ENCODE results near the gene SLC10A4. TPM values are rescaled to one million over a fixed set of nuclear protein-coding genes. Genes with fewer than 3 reads are reported as not detected.

SLC10A4 gene
- polyA plus RNA-seq, 4 donors = 0.16 to 2.3 TPM; not detected in 2

DNA sequence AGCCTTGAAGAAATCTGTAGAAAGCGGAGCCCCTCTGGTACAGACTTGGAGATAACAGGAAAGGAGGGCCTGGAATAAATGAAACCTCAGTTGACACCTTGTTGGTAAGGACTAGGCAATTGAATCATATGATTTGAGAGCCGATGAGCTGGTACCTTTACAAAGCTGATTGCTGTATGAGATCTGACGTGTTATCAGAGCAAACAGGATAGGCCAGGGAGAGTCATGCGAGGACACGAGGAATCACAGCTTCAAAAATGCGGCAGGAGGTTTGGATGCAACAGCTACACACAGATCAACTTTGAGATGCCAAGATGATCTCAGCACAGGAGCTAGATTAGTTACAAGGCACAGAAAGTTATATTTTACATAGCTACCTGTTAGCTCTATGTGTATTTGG is 7.4 kb upstream of the SLC10A4 start:
- Histone ChIP-seq H3K9me3 (ENCODE audit: control insufficient read depth in 2 of 2, insufficient read depth in 1 of 2, low read depth in 1 of 2, low read length in 1 of 2) (no peaks in the 10 kb centered on the region), H3K27me3 (ENCODE audit: control insufficient read depth in 3 of 3, insufficient read depth in 3 of 3, low read length in 3 of 3) (peaks cover 0 to 6% (median 3%) of the 10 kb centered on the region in 3 donors), H3K4me3 (ENCODE audit: low read depth in 1 of 3, low read length in 3 of 3) (no peak overlapping the region), H3K4me1 (ENCODE audit: control insufficient read depth in 3 of 3, insufficient read depth in 2 of 3, low read depth in 1 of 3, low read length in 2 of 3) (no peaks in the 10 kb centered on the region), H3K27ac (ENCODE audit: low read depth in 1 of 3, low read length in 2 of 3) (no peak overlapping the region), H3K36me3 (ENCODE audit: control insufficient read depth in 3 of 3, insufficient read depth in 2 of 3, low read depth in 1 of 3, low read length in 3 of 3) (no peaks in the 10 kb centered on the region)
- WGBS, 3 donors = 61 to 80% (median 78%) methylated on average over 6 of the region's 6 CpGs
- FAIRE-seq (no peak), DNase-seq (no peak)

DNA sequence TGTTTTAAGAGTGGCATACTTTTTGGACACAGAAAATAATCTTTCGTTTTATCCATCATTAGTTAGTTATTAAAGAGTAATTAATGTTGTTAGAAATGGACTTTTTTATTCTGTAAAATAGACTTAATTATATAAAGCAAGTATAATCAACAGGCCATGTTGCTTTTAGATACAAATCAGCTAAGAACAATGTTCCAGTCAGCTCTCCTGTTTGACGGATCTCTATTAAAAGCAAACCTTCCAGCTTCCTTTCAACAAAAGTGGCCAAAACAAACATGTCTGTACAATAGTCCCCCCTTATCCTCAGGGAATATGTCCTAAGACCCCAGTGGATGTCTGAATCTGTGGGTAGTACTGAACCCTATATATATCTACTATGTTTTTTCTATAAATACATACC is 4.9 kb upstream of the SLC10A4 start:
- DNase-seq = no peak
- no peak for FAIRE-seq
- no peak overlapping the region for H3K4me3 ChIP-seq (ENCODE audit: low read depth in 1 of 3, low read length in 3 of 3)
- WGBS, 3 donors = 75 to 77% (median 76%) methylated on average over 2 of the region's 2 CpGs
- H3K36me3 ChIP-seq (ENCODE audit: control insufficient read depth in 3 of 3, insufficient read depth in 2 of 3, low read depth in 1 of 3, low read length in 3 of 3) = no peaks in the 10 kb centered on the region
- no peak overlapping the region for H3K27ac ChIP-seq (ENCODE audit: low read depth in 1 of 3, low read length in 2 of 3)
- no peaks in the 10 kb centered on the region for H3K4me1 ChIP-seq (ENCODE audit: control insufficient read depth in 3 of 3, insufficient read depth in 2 of 3, low read depth in 1 of 3, low read length in 2 of 3)
- no peaks in the 10 kb centered on the region for H3K9me3 ChIP-seq (ENCODE audit: control insufficient read depth in 2 of 2, insufficient read depth in 1 of 2, low read depth in 1 of 2, low read length in 1 of 2)
- H3K27me3 ChIP-seq (ENCODE audit: control insufficient read depth in 3 of 3, insufficient read depth in 3 of 3, low read length in 3 of 3) = peaks cover under 1 to 29% (median 11%) of the 10 kb centered on the region in 3 donors

DNA sequence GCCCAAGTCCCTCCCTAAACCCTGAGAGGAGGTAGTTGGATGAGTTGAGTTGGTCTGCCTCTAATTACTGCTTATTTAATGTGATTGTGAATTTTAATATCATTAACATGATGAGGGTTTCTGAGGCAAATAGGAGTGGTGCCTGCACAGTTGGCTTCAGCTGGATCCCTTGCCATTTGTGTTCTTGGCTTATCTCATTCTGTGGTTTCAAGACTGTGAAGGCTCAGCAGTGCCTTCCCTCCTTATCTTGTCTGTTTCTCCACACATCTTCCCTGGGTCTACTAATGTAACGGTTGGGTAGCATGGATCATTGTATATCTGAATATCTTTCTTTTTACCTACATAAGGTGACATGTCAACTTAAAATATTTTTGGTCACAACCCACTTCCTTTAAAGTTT is 1.6 kb upstream of the SLC10A4 start:
- Histone ChIP-seq H3K4me3 (ENCODE audit: low read depth in 1 of 3, low read length in 3 of 3) (no peak overlapping the region), H3K27ac (ENCODE audit: low read depth in 1 of 3, low read length in 2 of 3) (no peak overlapping the region), H3K27me3 (ENCODE audit: control insufficient read depth in 3 of 3, insufficient read depth in 3 of 3, low read length in 3 of 3) (peaks cover 7 to 45% (median 28%) of the 10 kb centered on the region in 3 donors), H3K4me1 (ENCODE audit: control insufficient read depth in 3 of 3, insufficient read depth in 2 of 3, low read depth in 1 of 3, low read length in 2 of 3) (no peaks in the 10 kb centered on the region), H3K9me3 (ENCODE audit: control insufficient read depth in 2 of 2, insufficient read depth in 1 of 2, low read depth in 1 of 2, low read length in 1 of 2) (no peaks in the 10 kb centered on the region), H3K36me3 (ENCODE audit: control insufficient read depth in 3 of 3, insufficient read depth in 2 of 3, low read depth in 1 of 3, low read length in 3 of 3) (no peaks in the 10 kb centered on the region)
- no peak for FAIRE-seq
- DNase-seq = no peak
- 88 to 93% (median 89%) methylated on average over 1 of the region's 1 CpG for WGBS, 3 donors

DNA sequence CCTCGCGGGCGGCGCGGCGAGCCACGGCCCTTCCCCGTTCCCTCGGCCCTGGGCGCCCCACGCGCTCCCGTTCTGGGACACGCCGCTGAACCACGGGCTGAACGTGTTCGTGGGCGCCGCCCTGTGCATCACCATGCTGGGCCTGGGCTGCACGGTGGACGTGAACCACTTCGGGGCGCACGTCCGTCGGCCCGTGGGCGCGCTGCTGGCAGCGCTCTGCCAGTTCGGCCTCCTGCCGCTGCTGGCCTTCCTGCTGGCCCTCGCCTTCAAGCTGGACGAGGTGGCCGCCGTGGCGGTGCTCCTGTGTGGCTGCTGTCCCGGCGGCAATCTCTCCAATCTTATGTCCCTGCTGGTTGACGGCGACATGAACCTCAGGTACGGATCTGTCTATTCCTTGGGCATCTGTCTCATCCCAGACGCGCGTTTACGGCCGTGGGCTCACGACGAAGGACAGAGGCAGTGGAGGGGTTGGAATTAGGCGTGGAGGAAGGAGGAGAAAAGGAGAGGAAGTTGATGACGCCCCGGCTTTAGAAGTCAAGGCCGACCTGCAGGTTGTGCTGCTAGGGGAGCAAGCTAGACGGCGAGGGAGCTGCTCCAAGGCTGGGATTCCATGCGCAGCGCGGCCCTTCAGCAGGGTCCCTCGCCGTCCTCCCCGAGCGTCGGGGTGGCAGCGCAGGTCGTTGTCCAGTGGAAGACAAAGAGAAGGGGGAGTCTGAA is 792 bp downstream of the SLC10A4 start:
- Histone ChIP-seq H3K27ac (ENCODE audit: low read depth in 1 of 3, low read length in 2 of 3) (no peak overlapping the region), H3K36me3 (ENCODE audit: control insufficient read depth in 3 of 3, insufficient read depth in 2 of 3, low read depth in 1 of 3, low read length in 3 of 3) (no peaks in the 10 kb centered on the region), H3K4me3 (ENCODE audit: low read depth in 1 of 3, low read length in 3 of 3) (peak overlapping the region in 1 of 3 donors; percentile 56), H3K27me3 (ENCODE audit: control insufficient read depth in 3 of 3, insufficient read depth in 3 of 3, low read length in 3 of 3) (peaks cover 7 to 53% (median 35%) of the 10 kb centered on the region in 3 donors), H3K4me1 (ENCODE audit: control insufficient read depth in 3 of 3, insufficient read depth in 2 of 3, low read depth in 1 of 3, low read length in 2 of 3) (no peaks in the 10 kb centered on the region), H3K9me3 (ENCODE audit: control insufficient read depth in 2 of 2, insufficient read depth in 1 of 2, low read depth in 1 of 2, low read length in 1 of 2) (no peaks in the 10 kb centered on the region)
- no peak for FAIRE-seq
- DNase-seq = peak in 1 of 2 donors; percentile 39
- 8 to 16% (median 8%) methylated on average over 57 to 66 of the region's 66 CpGs for WGBS, 3 donors

- DNase-seq (peak in 1 of 2 donors; percentile 20), FAIRE-seq (no peak)
- Histone ChIP-seq H3K27ac (ENCODE audit: low read depth in 1 of 3, low read length in 2 of 3) (no peak overlapping the region), H3K4me3 (ENCODE audit: low read depth in 1 of 3, low read length in 3 of 3) (no peak overlapping the region), H3K36me3 (ENCODE audit: control insufficient read depth in 3 of 3, insufficient read depth in 2 of 3, low read depth in 1 of 3, low read length in 3 of 3) (no peaks in the 10 kb centered on the region), H3K9me3 (ENCODE audit: control insufficient read depth in 2 of 2, insufficient read depth in 1 of 2, low read depth in 1 of 2, low read length in 1 of 2) (no peaks in the 10 kb centered on the region), H3K27me3 (ENCODE audit: control insufficient read depth in 3 of 3, insufficient read depth in 3 of 3, low read length in 3 of 3) (peaks cover 10 to 57% (median 38%) of the 10 kb centered on the region in 3 donors), H3K4me1 (ENCODE audit: control insufficient read depth in 3 of 3, insufficient read depth in 2 of 3, low read depth in 1 of 3, low read length in 2 of 3) (no peaks in the 10 kb centered on the region)
- WGBS, 3 donors = 21 to 33% (median 23%) methylated on average over 22 of the region's 22 CpGs
Observed at GRCh38 chr4:48484494-48485168, 1.5 kb downstream of the SLC10A4 start.

DNA sequence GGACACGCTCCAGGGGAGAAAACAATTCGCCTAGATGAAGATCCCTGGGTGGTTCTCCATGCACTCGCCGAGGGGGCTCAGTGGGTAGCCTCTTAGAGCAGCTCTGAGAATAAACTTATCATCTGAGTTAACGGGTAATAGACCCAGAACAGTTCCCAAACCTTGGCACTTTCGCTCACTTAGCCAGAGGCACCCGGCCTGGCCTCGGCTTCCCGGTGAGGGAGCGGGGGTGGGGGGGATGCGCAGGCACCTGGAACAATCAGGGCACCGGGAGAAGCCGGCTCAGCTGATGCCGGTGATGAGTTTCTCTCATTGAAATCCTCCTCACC is 6.5 kb downstream of the SLC10A4 start:
- Histone ChIP-seq H3K27me3 (ENCODE audit: control insufficient read depth in 3 of 3, insufficient read depth in 3 of 3, low read length in 3 of 3) (peaks cover 20 to 48% (median 36%) of the 10 kb centered on the region in 3 donors), H3K36me3 (ENCODE audit: control insufficient read depth in 3 of 3, insufficient read depth in 2 of 3, low read depth in 1 of 3, low read length in 3 of 3) (no peaks in the 10 kb centered on the region), H3K27ac (ENCODE audit: low read depth in 1 of 3, low read length in 2 of 3) (no peak overlapping the region), H3K4me3 (ENCODE audit: low read depth in 1 of 3, low read length in 3 of 3) (peak overlapping the region in 1 of 3 donors; percentile 45), H3K9me3 (ENCODE audit: control insufficient read depth in 2 of 2, insufficient read depth in 1 of 2, low read depth in 1 of 2, low read length in 1 of 2) (peaks cover 0 to 3% of the 10 kb centered on the region in 2 donors), H3K4me1 (ENCODE audit: control insufficient read depth in 3 of 3, insufficient read depth in 2 of 3, low read depth in 1 of 3, low read length in 2 of 3) (no peaks in the 10 kb centered on the region)
- FAIRE-seq (no peak), DNase-seq (no peak)
- 11 to 15% (median 11%) methylated on average over 14 of the region's 14 CpGs for WGBS, 3 donors

DNA sequence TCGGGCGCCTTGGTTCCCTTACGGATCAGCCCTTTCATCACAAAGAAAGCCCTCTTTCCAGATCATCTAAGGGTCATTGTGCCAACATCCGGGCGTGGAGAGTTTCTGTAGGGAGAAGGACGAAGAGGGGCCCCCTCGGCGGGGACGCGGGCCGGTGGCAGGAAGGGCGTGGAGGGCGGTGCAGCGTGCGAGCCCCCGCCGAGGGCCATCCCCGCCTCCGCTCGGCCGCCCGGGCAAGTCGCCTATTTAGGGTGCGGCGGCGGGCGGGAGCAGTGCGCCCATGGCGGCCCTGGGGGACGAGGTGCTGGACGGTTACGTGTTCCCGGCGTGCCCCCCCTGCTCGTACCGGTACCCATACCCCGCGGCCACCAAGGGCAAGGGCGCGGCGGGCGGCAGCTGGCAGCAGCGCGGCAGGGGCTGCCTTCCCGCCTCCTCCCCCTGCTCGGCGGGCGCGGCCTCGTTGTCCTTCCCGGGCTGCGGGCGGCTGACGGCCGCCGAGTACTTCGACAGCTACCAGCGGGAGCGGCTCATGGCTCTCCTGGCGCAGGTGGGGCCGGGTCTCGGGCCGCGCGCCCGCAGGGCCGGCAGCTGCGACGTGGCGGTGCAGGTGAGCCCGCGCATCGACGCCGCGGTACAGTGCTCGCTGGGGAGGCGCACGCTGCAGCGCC is 7.0 kb downstream of the SLC10A4 start, which contains the start of gene ZAR1:
ZAR1 (plus strand) TSS at position 241 of the 668 bp plus-strand sequence; CDS start at position 281, 40 bp downstream.
- DNase-seq (peak in 1 of 2 donors; percentile 33), FAIRE-seq (no peak)
- Histone ChIP-seq H3K9me3 (ENCODE audit: control insufficient read depth in 2 of 2, insufficient read depth in 1 of 2, low read depth in 1 of 2, low read length in 1 of 2) (peaks cover 0 to 3% of the 10 kb centered on the region in 2 donors), H3K4me3 (ENCODE audit: low read depth in 1 of 3, low read length in 3 of 3) (peak within 1 kb of the TSS in 2 of 3 donors; percentile 18 to 45), H3K36me3 (ENCODE audit: control insufficient read depth in 3 of 3, insufficient read depth in 2 of 3, low read depth in 1 of 3, low read length in 3 of 3) (no peaks in the 10 kb centered on the region), H3K4me1 (ENCODE audit: control insufficient read depth in 3 of 3, insufficient read depth in 2 of 3, low read depth in 1 of 3, low read length in 2 of 3) (no peaks in the 10 kb centered on the region), H3K27ac (ENCODE audit: low read depth in 1 of 3, low read length in 2 of 3) (no peak within 1 kb of the TSS), H3K27me3 (ENCODE audit: control insufficient read depth in 3 of 3, insufficient read depth in 3 of 3, low read length in 3 of 3) (peaks cover 20 to 43% (median 32%) of the 10 kb centered on the region in 3 donors)
- WGBS, 3 donors = 2 to 6% (median 2%) methylated on average over 37 to 80 of the region's 80 CpGs

Measured in small intestine (tissue), 7 donors.